H54 (cell line): ENCODE data around the gene TMEM92.
"Not testable (repeated sequence)": the region's sequence is repeated elsewhere in the genome, so short reads cannot be mapped to it uniquely, and the experiment has no call there.

Experiments
- DNase-seq: peaks from one replicate; pipeline ENCODE4 v3.0.0; 2011; ENCODE audit warnings: low spot score, mixed read lengths; ENCODE audit not compliant: insufficient read length
- FAIRE-seq: peaks from 3 replicates; lab custom pipeline; 2011; peaks lifted over from hg19 to GRCh38; lab: Jason Lieb, UNC
- POLR2A ChIP-seq: IDR thresholded peaks from 2 replicates; pipeline ENCODE4 v1.6.1; 2011; ENCODE audit warnings: low read depth, mild to moderate bottlenecking, low read length

TMEM92 gene

GRCh38 chr17:50267074-50267841 is 7.0 kb upstream of the TMEM92 start:
- DNase-seq (no peak), FAIRE-seq (no peak)
- TF ChIP-seq POLR2A = no peak

GRCh38 chr17:50268026-50268425 is 6.2 kb upstream of the TMEM92 start:
- TF ChIP-seq POLR2A = no peak
- no peak for DNase-seq
- FAIRE-seq = no peak

GRCh38 chr17:50268743-50269275 is 5.5 kb upstream of the TMEM92 start:
- TF ChIP-seq POLR2A = no peak
- DNase-seq (no peak), FAIRE-seq (no peak)

GRCh38 chr17:50269477-50270434 is 4.5 kb upstream of the TMEM92 start:
- TF ChIP-seq POLR2A = no peak
- FAIRE-seq = no peak
- DNase-seq = peak; percentile 80

GRCh38 chr17:50270435-50271362 is 3.6 kb upstream of the TMEM92 start:
- no peak for FAIRE-seq
- no peak for DNase-seq
- TF ChIP-seq POLR2A = no peak

- not testable (repeated sequence) for DNase-seq, FAIRE-seq
These were observed 2.9 kb upstream of the TMEM92 start for GRCh38 chr17:50271363-50271750.

- TF ChIP-seq POLR2A = no peak
- DNase-seq (no peak), FAIRE-seq (no peak)
These were observed 2.0 kb upstream of the TMEM92 start for GRCh38 chr17:50272246-50272645.

GRCh38 chr17:50272711-50273653 is 1.3 kb upstream of the TMEM92 start:
- peak; percentile 13; the same call in 1 of the 2 replicates for TF ChIP-seq POLR2A
- peak; percentile 64 for DNase-seq
- FAIRE-seq = no peak

- no peak for FAIRE-seq
These were observed 619 bp upstream of the TMEM92 start for GRCh38 chr17:50273654-50274040.

GRCh38 chr17:50274897-50275221 is 593 bp downstream of the TMEM92 start:
- no peak for FAIRE-seq

More at GRCh38 chr17:50273654-50274040, 619 bp upstream of the TMEM92 start:
- no peak for TF ChIP-seq POLR2A
- DNase-seq = peak; percentile 19

GRCh38 chr17:50275279-50275678 is 1.0 kb downstream of the TMEM92 start:
- DNase-seq = no peak
- FAIRE-seq = no peak
- no peak for TF ChIP-seq POLR2A

More at GRCh38 chr17:50274897-50275221, 593 bp downstream of the TMEM92 start:
- DNase-seq = no peak
- TF ChIP-seq POLR2A = no peak
